ENCODE results near the gene CCDC191. TPM values are rescaled to one million over a fixed set of nuclear protein-coding genes. Genes with fewer than 3 reads are reported as not detected.

Gene CCDC191
- total RNA-seq, 1 experiment from 2014 or later, result 1.3 TPM

DNA sequence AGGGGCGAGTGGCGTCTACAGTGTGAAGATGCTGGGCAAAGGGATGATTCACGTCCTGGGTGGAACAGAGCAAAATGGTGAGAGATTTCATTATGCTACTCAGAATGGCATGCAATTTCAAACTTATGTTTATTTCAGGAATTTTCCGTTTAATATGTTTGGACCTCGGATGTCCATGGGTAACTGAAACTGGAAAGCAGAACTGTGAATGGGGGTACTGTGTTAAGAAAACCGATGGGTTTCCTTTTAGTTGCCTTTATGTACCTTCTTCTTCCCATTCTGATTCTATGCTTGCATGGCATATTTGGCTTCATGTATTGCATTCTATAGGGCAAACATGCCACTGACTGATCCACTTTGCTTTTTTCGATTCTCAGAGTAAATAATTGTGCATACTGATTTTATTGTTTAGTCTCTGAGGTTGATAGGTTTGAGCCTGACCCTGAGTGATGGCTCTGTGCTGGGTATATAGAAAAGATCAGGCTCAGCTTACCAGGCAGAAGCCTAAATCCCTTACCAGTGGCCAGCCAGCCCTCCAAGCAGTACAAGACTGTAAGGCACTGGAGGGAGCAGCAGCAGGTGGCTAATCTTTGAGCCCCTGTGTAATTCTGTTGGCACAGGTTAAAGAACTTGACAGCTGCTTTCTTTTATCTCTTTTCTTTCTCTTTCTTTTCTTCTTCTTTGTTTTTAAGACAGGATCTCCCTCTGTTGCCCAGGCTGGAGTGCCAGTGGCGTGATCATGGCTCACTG is 4.8 kb upstream of the CCDC191 start:
- no peak for DNase-seq (ENCODE audit: low read depth)

- no peak for DNase-seq (ENCODE audit: low read depth)
Measured at GRCh38 chr3:114058646-114059045, 2.3 kb upstream of the CCDC191 start.

DNA sequence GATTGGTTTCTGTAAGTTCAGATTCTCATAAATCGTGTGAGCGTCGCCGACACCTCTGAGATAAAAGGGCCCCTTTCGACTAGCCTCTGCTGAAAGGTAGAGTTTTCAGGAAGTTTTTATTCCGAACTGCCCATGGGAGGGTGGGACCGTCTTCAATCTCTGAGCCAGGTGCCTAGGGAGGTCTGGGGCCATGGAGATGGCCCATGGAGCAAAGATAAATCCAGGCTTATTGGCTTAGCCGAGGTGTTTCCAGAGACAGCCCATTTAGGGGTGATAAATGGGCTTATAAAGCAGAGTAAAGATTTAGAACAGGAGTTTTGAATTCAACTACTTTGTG is 653 bp upstream of the CCDC191 start:
- DNase-seq (ENCODE audit: low read depth), result no peak

GRCh38 chr3:114052216-114052615 is 4.1 kb downstream of the CCDC191 start:
- DNase-seq (ENCODE audit: low read depth), result no peak

- no peak for DNase-seq (ENCODE audit: low read depth)
Measured at GRCh38 chr3:114043205-114043604, 13.1 kb downstream of the CCDC191 start.

GRCh38 chr3:114035896-114036295 is 20.4 kb downstream of the CCDC191 start:
- DNase-seq (ENCODE audit: low read depth), result no peak

- peak; percentile 11 for DNase-seq (ENCODE audit: low read depth)
Measured at GRCh38 chr3:114034787-114035545, 21.4 kb downstream of the CCDC191 start.

DNA sequence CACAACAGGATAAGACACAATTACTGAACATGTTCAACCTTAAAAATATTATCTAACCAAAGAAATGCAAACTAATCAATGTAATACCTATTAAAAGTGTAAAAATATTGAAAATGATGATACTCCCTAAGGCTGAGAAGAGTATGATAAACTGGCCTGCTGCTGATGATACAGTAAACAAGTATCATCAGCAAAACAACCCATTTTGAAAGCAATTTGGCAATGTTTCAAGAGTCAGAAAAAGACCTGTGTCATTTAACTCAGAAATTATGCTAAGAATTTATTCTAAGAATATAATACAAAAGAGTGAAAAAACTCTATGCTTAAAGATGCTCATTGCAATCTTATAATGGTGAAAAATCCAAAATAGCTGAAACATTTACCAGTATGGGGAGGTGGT is 22.1 kb downstream of the CCDC191 start:
- DNase-seq (ENCODE audit: low read depth), result no peak

DNA sequence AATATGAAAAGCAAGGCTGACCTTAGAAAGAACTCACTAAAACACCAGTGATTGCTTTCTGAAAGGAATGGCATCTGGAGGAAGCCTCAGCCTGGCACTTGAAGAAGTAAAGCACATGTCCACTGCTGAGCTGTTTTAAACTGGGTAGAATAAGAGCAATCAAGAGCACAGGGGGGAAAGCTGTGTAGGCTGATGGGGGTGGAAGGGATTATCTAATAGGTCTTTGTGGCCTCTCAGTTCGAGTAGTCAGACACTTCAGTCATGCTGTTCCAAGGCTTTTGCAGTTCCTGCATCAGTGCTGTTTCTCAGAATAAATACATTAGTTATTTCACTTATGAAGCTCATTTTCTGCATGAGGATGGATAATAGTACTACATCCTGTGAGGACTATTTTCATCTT is 22.6 kb downstream of the CCDC191 start:
- no peak for DNase-seq (ENCODE audit: low read depth)

- no peak for DNase-seq (ENCODE audit: low read depth)
Measured at GRCh38 chr3:114026331-114026730, 30.0 kb downstream of the CCDC191 start.

DNA sequence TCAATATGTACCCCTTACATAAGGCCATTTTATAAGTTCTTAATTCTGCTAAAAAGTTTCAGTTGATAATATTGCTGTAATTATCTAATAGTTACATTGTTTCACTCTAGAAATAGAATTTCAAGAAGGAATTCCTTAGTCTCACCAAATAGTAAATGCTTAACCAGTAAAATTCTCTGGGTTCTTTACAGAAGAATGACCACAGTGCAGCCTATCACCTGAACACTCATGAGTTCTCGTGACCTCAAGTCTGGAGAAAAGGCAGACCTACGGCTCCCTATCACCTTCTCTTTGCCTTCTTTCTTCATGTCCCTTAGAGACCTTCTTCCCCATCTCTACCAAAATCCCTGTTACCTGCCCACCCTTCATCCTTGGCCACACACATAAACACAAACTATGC is 30.9 kb downstream of the CCDC191 start:
- no peak for DNase-seq (ENCODE audit: low read depth)

- DNase-seq (ENCODE audit: low read depth), result no peak
Measured at GRCh38 chr3:114022145-114022802, 34.1 kb downstream of the CCDC191 start.

DNA sequence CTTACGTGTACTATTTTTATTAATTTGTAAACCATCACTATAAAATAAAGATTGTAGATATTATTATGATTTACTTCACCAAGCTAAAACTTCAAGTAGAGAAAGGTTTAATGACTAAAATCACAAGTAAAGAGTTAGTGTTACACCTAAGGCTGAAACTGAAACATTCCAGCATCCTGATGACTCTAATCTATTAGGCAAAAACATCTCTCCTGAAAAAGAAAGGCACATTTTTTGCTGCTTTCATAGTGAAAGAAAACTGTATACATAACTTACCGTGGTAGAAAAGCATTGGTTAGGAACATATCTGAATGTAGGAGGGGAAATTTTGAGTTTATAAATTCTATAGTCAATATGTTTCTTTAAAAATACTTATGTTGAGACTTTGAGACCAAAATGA is 35.4 kb downstream of the CCDC191 start:
- no peak for DNase-seq (ENCODE audit: low read depth)

DNA sequence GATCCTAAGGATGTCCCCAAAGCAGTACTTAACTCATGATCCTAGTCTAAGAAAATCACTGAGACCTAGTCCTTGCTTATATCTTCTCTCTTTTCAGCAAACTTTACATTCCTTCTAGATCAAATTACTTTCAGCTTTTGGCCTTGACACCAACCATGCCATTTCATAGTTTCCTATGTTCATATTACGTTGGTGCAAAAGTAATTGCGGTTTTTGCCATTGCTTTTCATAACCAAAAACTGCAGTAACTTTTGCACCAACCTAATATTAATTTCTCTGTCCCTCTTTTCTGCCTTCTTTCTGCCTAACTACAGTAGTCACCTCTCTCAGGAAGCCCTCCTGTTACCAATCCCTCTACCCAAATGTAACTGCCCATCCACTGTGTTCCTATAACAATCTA is 36.8 kb downstream of the CCDC191 start:
- no peak for DNase-seq (ENCODE audit: low read depth)

DNA sequence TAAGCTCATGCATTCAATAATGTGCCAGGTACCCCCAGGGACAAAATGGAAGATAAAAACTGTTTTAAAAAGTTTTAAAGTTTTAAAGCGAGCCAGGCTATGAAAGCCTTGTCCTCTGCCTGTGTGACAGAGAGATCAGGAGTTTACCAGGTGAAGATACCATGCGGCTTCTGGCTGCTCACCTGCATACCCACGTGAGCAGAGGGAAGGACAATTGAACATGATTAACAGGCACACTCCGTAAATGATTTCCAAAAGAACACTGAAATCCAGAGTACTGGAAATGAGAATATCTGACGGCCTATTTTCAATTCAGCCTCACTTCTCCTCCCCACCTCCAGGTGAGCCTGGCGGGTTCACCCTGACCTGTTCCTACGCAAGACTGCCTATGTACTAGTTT is 42.1 kb downstream of the CCDC191 start:
- DNase-seq (ENCODE audit: low read depth), result no peak

DNA sequence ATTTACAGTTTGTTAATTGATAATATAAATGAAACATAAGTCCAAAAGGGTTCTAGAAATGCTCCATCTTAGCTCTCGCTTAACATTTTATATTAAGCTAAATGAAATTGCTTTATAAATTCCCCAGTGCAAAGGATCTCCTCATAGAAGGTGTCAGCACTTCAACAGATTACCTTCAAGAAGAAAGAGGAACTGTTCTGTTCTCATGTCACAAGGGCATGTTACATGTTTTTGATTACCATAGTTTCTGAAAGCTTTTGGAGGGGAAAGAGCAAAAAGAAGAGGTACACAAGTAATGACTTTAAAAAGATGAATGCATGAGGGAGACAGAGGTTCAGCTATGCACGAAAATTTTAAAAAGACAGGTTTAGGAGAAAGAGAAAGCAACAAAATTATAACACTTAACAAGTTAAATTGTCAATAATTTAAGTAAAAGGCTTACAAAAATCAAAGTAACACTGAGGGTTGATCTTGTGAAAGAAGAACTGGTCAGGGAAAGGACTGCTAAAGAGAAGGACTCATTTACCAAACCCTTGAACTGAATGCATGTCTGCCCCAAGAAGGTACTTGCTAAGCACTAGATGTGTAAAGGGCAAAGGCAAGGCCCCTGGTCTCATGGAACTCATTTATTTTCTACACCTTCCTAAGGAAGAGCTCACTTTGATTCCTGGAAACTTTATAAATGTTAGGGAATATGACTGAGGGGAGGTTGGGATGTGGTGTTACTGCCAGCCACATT is 45.1 kb downstream of the CCDC191 start:
- DNase-seq (ENCODE audit: low read depth), result no peak

DNA sequence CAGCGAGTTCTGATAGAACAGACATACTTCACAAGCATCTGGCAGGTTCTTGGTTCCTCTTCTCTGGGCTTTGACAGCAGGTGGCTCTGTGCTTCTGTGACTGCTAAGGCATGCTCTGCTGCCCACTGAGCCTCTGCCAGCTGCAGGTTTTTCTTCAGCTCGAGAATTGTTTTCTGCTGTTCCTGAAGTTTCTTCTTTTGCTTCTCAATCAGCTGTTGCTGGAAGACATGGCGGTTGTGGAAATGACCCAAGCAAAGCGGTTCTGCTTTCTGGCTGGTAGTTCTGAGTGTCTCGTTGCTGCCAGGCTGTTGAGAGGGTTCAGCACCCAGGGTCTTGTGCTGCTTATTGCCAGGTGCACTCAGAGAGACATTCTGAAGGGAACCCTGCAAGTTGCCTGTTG is 50.8 kb downstream of the CCDC191 start:
- DNase-seq (ENCODE audit: low read depth), result no peak

DNA sequence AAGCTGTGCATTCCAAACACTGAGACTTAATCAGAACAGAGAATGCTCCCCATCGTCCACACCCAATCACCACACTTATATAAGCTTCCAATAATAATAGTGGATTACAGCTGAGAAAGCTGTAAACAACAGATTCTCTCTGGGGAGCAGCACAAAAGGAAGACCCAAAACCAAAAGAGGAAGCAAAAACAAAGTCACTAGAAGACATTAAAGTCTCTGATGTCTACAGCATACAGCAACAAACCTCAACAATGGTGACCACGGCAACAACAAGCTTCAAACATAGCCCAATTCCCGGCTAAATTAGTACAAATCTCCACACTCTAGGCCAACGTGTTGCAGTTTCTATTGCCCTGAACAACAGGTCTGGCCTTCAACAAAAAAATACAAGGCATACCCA is 70.8 kb downstream of the CCDC191 start:
- DNase-seq (ENCODE audit: low read depth), result no peak

DNA sequence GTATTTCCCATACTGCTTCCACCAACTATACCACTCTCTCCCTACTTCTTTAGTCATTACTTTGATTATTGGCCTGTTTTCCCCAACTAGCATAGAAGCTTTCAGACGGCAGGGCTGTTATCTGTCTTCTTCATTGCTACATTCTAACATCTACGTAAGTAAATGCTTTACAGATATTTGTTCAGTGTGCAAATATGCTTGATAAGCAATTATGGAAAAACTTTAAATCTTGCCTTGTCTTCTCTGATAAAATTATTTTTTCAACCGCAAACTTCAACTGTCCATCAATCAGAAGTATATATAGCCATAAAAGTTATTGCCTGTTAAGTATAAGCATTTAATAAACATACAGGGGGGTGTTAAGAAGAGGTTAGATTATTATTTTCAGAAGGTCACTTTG is 72.8 kb downstream of the CCDC191 start:
- no peak for DNase-seq (ENCODE audit: low read depth)

GRCh38 chr3:113981803-113982202 is 74.5 kb downstream of the CCDC191 start:
- no peak for DNase-seq (ENCODE audit: low read depth)

- no peak for DNase-seq (ENCODE audit: low read depth)
Measured at GRCh38 chr3:113979916-113980315, 76.4 kb downstream of the CCDC191 start.

GRCh38 chr3:113977822-113978221 is 78.5 kb downstream of the CCDC191 start:
- no peak for DNase-seq (ENCODE audit: low read depth)

All from LHCN-M2 (cell line).